ENCODE results near the gene ZNF423. TPM values are rescaled to one million over a fixed set of nuclear protein-coding genes. Genes with fewer than 3 reads are reported as not detected.

ZNF423 gene
- total RNA-seq, 1 experiment from 2014 or later = 0.49 TPM

- no TSS peak for BruUV-seq (replicated peaks)
- no peak overlapping the region for H3K27ac ChIP-seq (ENCODE audit: low read length)
- H3K27me3 ChIP-seq (ENCODE audit: control insufficient read depth, insufficient read depth, low read length) = no peaks in the 10 kb centered on the region
- in situ Hi-C loops (cut with HindIII; ENCODE audit: low pct_unique_long_range_greater_than_20kb, low sequenced_read_pairs) = no loop called here
- ChIA-PET POLR2A (no interaction called here), CTCF (no interaction called here)
- no peaks in the 10 kb centered on the region for H3K36me3 ChIP-seq (ENCODE audit: control insufficient read depth, insufficient read depth, low read length)
- H3K4me1 ChIP-seq (ENCODE audit: control insufficient read depth, insufficient read depth, low read length) = no peaks in the 10 kb centered on the region
- no peak overlapping the region for H3K4me3 ChIP-seq (ENCODE audit: low read depth in 2 of 2, low read length in 2 of 2)
- ATAC-seq (no peak), DNase-seq (ENCODE audit: low read depth, low spot score) (no peak)
- TF ChIP-seq SIN3A (IDR thresholded peaks at IDR 0.05; ENCODE audit: borderline replicate concordance, insufficient read depth, low read depth, low read length) (no peak), CTCF (IDR thresholded peaks at IDR 0.05) (no peak), TCF7L2 (IDR thresholded peaks at IDR 0.05; ENCODE audit: low read depth, low read length) (no peak), REST (IDR thresholded peaks at IDR 0.05; ENCODE audit: insufficient read depth in 1 of 2, low read depth in 2 of 2, low read length in 1 of 2) (no peak), POLR2AphosphoS5 (IDR thresholded peaks at IDR 0.05; ENCODE audit: low read depth, low read length) (no peak)
- intact Hi-C loops (cut with micrococcal nuclease; ENCODE audit: unreplicated experiment) = no loop called here
- no peaks in the 10 kb centered on the region for H3K9me3 ChIP-seq (ENCODE audit: control insufficient read depth, insufficient read depth, low read depth, low read length)
Measured at GRCh38 chr16:49833796-49834530, 21.9 kb downstream of the ZNF423 start.

GRCh38 chr16:49833085-49833484 lies 22.8 kb downstream of the ZNF423 start:
- Histone ChIP-seq H3K4me1 (ENCODE audit: control insufficient read depth, insufficient read depth, low read length) (no peaks in the 10 kb centered on the region), H3K27me3 (ENCODE audit: control insufficient read depth, insufficient read depth, low read length) (no peaks in the 10 kb centered on the region; the same call in 1 of the 2 replicates), H3K27ac (ENCODE audit: low read length) (no peak overlapping the region), H3K4me3 (ENCODE audit: low read depth in 2 of 2, low read length in 2 of 2) (no peak overlapping the region), H3K36me3 (ENCODE audit: control insufficient read depth, insufficient read depth, low read length) (no peaks in the 10 kb centered on the region), H3K9me3 (ENCODE audit: control insufficient read depth, insufficient read depth, low read depth, low read length) (no peaks in the 10 kb centered on the region)
- BruUV-seq (replicated peaks) = no TSS peak
- intact Hi-C loops (cut with micrococcal nuclease; ENCODE audit: unreplicated experiment) (no loop called here), in situ Hi-C loops (cut with HindIII; ENCODE audit: low pct_unique_long_range_greater_than_20kb, low sequenced_read_pairs) (no loop called here)
- POLR2A ChIA-PET = interaction anchor here (0.5 kb wide), 1 partner anchor 72 kb away, joined by 3 read pairs; no protein-coding TSS in a partner anchor
- DNase-seq (ENCODE audit: low read depth, low spot score) = no peak
- TF ChIP-seq TCF7L2 (IDR thresholded peaks at IDR 0.05; ENCODE audit: low read depth, low read length) (no peak), REST (IDR thresholded peaks at IDR 0.05; ENCODE audit: insufficient read depth in 1 of 2, low read depth in 2 of 2, low read length in 1 of 2) (no peak), CTCF (IDR thresholded peaks at IDR 0.05) (no peak), SIN3A (IDR thresholded peaks at IDR 0.05; ENCODE audit: borderline replicate concordance, insufficient read depth, low read depth, low read length) (no peak), POLR2AphosphoS5 (IDR thresholded peaks at IDR 0.05; ENCODE audit: low read depth, low read length) (no peak)
- no peak for ATAC-seq
- CTCF ChIA-PET = no interaction called here
